Fibroblast of lung (primary cell): ENCODE measurements around the gene PAIP2. TPM values are rescaled to one million over a fixed set of nuclear protein-coding genes. Genes with fewer than 3 reads are reported as not detected.
"Not testable (repeated sequence)": the region's sequence is repeated elsewhere in the genome, so short reads cannot be mapped to it uniquely, and the experiment has no call there.

ENCODE experiments used
- DNase-seq, 2 donors: peaks; one replicate each; pipeline versions ENCODE4 v3.0.0 to v3.0.0-alpha.2; 2010; ENCODE audit warnings: low read depth in 2 of 2
- H2AFZ ChIP-seq: 2 replicates; pipeline ENCODE4 v1.5.1; 2012; ENCODE audit warnings: low read length, control low read depth, inconsistent platforms
- H3K27ac ChIP-seq: 2 replicates; pipeline ENCODE4 v1.5.1; 2011; ENCODE audit warnings: low read length, control low read depth; ENCODE audit not compliant: insufficient read depth
- H3K27me3 ChIP-seq: 2 replicates; pipeline ENCODE4 v1.5.1; 2011; ENCODE audit warnings: mild to moderate bottlenecking, low read length; ENCODE audit not compliant: control insufficient read depth, insufficient read depth
- H3K36me3 ChIP-seq: 2 replicates; pipeline ENCODE4 v1.5.1; 2011; ENCODE audit warnings: low read length; ENCODE audit not compliant: control insufficient read depth, insufficient read depth
- H3K4me1 ChIP-seq: 2 replicates; pipeline ENCODE4 v1.5.1; 2011; ENCODE audit warnings: low read length; ENCODE audit not compliant: control insufficient read depth, insufficient read depth; ENCODE audit errors: extremely low read depth
- H3K4me2 ChIP-seq: 2 replicates; pipeline ENCODE4 v1.5.1; 2011; ENCODE audit warnings: low read length, control low read depth; ENCODE audit not compliant: insufficient read depth; ENCODE audit errors: extremely low read depth
- H3K4me3 ChIP-seq, 4 experiments: fragments of 200-600 bp in 1 of 4; sonication (generic) in 1 of 4; replicated peaks in 1 of 4; 2 replicates each; pipeline ENCODE4 v1.5.1; 2011 to 2016; ENCODE audit warnings: low read length in 4 of 4, low read depth in 3 of 4, mild to moderate bottlenecking in 3 of 4, control low read depth in 2 of 4, inconsistent platforms in 1 of 4, mixed read lengths in 1 of 4; ENCODE audit not compliant: insufficient read depth in 1 of 4; ENCODE audit errors: control extremely low read depth in 1 of 4
- H3K79me2 ChIP-seq: 2 replicates; pipeline ENCODE4 v1.5.1; 2012; ENCODE audit warnings: mild to moderate bottlenecking, low read length, inconsistent platforms; ENCODE audit not compliant: control insufficient read depth, insufficient read depth
- H3K9ac ChIP-seq: 2 replicates; pipeline ENCODE4 v1.5.1; 2011; ENCODE audit warnings: mild to moderate bottlenecking, low read length, control low read depth; ENCODE audit not compliant: insufficient read depth
- H3K9me3 ChIP-seq: 2 replicates; pipeline ENCODE4 v1.5.1; 2012; ENCODE audit warnings: low read depth, low read length; ENCODE audit not compliant: control insufficient read depth, insufficient read depth
- H4K20me1 ChIP-seq: 2 replicates; pipeline ENCODE4 v1.5.1; 2011; ENCODE audit warnings: low read length; ENCODE audit not compliant: control insufficient read depth, insufficient read depth; ENCODE audit errors: extremely low read depth
- CTCF ChIP-seq, 2 donors: IDR thresholded peaks in 1 of 2; conservative IDR thresholded peaks in 1 of 2; 1 replicate in 1 of 2; 2 replicates in 1 of 2; pipeline ENCODE4 v1.5.1; 2011 to 2012; ENCODE audit warnings: low read length in 2 of 2, control low read depth in 1 of 2, inconsistent platforms in 1 of 2, low read depth in 1 of 2, mild to moderate bottlenecking in 1 of 2
- EZH2 ChIP-seq: IDR thresholded peaks from 2 replicates; pipeline ENCODE4 v1.5.1; 2012; ENCODE audit warnings: low read length, control low read depth, mild to moderate bottlenecking; ENCODE audit errors: missing control alignments
- polyA plus RNA-seq, 2 donors: library from polyadenylated mRNA; depleted of rRNA in 1 of 2; stranded (reverse) in 1 of 2; unstranded in 1 of 2; fragments of >200 nt; gene quantifications; 2 replicates each; pipeline ENCODE4 v1.2.1, GENCODE V29; 2011 to 2012; ENCODE audit warnings: missing spikeins in 1 of 2
- total RNA-seq: library from RNA; depleted of rRNA; stranded (reverse); fragments of >200 nt; gene quantifications from 2 replicates; pipeline ENCODE4 v1.2.1, GENCODE V29; 2014

PAIP2 gene
- total and polyA plus RNA-seq, 2 donors (not counting 1 experiment from before 2014, with no cell fraction given), result 59.0 to 105 TPM

GRCh38 chr5:139408191-139408590 is 66.5 kb downstream of the PAIP2 start:
- Histone ChIP-seq H3K36me3 (no peaks in the 10 kb centered on the region), H3K27me3 (no peaks in the 10 kb centered on the region), H4K20me1 (no peaks in the 10 kb centered on the region), H2AFZ (no peak overlapping the region), H3K4me2 (no peak overlapping the region), H3K4me3 (no peak overlapping the region), H3K27ac (no peak overlapping the region), H3K79me2 (no peaks in the 10 kb centered on the region), H3K9ac (no peak overlapping the region), H3K4me1 (peaks cover 3% of the 10 kb centered on the region), H3K9me3 (no peaks in the 10 kb centered on the region)
- no peak for TF ChIP-seq EZH2
- no peak for TF ChIP-seq CTCF (conservative IDR thresholded peaks at IDR 0.05 in 1 of 2, IDR thresholded peaks at IDR 0.05 in 1 of 2; ENCODE audit: low read depth in 1 of 2, low read length in 2 of 2)
- no peak for DNase-seq

DNA sequence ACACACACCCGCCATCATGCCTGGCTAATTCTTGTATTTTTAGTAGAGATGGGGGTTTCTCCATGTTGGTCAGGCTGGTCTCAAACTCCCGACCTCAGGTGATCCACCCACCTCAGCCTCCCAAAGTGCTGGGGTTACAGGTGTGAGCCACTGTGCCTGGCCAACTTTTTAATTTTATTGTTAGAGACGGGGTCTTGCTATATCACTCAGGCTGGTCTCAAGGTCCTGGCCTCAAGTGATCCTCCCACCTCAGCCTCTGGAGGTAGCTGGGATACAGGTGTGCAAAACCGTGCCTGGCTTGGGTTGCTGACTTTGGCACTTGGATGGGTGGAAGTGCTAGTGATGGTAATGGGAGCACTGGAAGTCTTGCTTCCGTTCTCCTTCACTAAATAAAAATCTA is 67.5 kb downstream of the PAIP2 start:
- H4K20me1 ChIP-seq, H3K4me1 ChIP-seq, H3K27ac ChIP-seq, H3K9me3 ChIP-seq, H2AFZ ChIP-seq, H3K27me3 ChIP-seq, H3K4me3 ChIP-seq, H3K9ac ChIP-seq, H3K36me3 ChIP-seq, DNase-seq, H3K79me2 ChIP-seq, H3K4me2 ChIP-seq: not testable (repeated sequence)

DNA sequence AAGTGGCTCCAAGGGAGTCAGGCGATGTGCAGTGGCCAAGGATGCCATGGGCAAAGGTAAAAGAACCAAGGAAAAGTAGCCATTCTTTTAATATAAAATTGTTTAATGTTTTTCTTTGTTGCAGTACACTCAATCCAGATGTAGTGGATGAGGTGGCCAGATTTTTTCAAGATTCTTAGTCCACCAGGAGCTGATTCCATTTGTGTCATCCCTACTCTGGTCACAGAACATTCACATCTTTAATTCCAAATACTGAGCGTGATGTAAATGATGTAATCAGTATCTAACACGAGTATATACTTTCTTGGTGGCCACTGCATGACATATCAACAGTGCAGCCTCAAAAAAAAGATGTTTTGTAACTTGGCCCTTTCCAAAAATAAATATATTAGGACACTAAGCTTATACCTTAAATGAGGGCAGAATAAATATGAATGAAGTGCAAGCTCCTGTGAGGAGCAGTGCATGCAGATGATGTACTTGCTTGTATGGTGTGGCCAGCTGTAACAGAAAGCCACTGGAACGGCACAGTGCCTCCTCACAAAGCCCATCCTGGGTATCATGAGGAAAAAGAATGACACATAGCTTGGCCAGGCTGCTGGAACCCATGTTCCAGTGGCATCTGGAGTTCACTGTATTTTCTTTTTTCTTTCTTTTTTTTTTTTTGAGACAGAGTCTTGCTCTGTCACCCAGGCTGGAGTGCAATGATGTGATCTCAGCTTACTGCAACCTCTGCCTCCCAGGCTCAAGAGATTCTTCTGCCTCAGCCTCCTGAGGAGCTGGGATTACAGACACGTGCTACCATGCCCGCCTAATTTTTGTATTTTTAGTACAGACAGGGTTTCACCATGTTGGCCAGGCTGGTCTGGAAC is 68.7 kb downstream of the PAIP2 start:
- no peak for TF ChIP-seq CTCF (conservative IDR thresholded peaks at IDR 0.05 in 1 of 2, IDR thresholded peaks at IDR 0.05 in 1 of 2; ENCODE audit: low read depth in 1 of 2, low read length in 2 of 2)
- no peak for TF ChIP-seq EZH2
- Histone ChIP-seq H3K79me2 (no peaks in the 10 kb centered on the region), H3K4me3 (no peak overlapping the region), H4K20me1 (no peaks in the 10 kb centered on the region), H3K4me2 (no peak overlapping the region), H3K9ac (no peak overlapping the region), H3K36me3 (no peaks in the 10 kb centered on the region), H3K27me3 (no peaks in the 10 kb centered on the region), H3K9me3 (no peaks in the 10 kb centered on the region), H3K4me1 (peaks cover 2% of the 10 kb centered on the region), H3K27ac (no peak overlapping the region), H2AFZ (no peak overlapping the region)
- DNase-seq, result no peak
